PFSK-1 (cell line): ENCODE measurements around the gene SLC25A14.

Experiments
- POLR2AphosphoS5 ChIP-seq: IDR thresholded peaks from 2 replicates; pipeline ENCODE4 v1.6.1; 2012; ENCODE audit warnings: low read depth, mild to moderate bottlenecking, control low read depth, low read length, moderate library complexity
- REST ChIP-seq, 2 experiments: IDR thresholded peaks; 2 replicates each; pipeline versions ENCODE4 v1.6.1 to v1.8.0; 2011 to 2012; ENCODE audit warnings: low read depth in 2 of 2, low read length in 2 of 2, control low read depth in 1 of 2, inconsistent platforms in 1 of 2, mild to moderate bottlenecking in 1 of 2, moderate library complexity in 1 of 2; ENCODE audit not compliant: insufficient read depth in 1 of 2
- SIN3A ChIP-seq: IDR thresholded peaks from 2 replicates; pipeline ENCODE4 v1.6.1; 2012; ENCODE audit warnings: mild to moderate bottlenecking, low read length, moderate library complexity, borderline replicate concordance; ENCODE audit not compliant: insufficient read depth
- TAF1 ChIP-seq: IDR thresholded peaks from 2 replicates; pipeline ENCODE4 v1.6.1; 2012; ENCODE audit warnings: low read length, control low read depth, borderline replicate concordance; ENCODE audit not compliant: insufficient read depth

GRCh38 chrX:130296297-130296678, 43.4 kb upstream of the SLC25A14 start:
- TF ChIP-seq POLR2AphosphoS5 (no peak), REST (IDR thresholded peaks at IDR 0.05; ENCODE audit: insufficient read depth in 1 of 2, low read depth in 2 of 2, low read length in 2 of 2) (no peak), TAF1 (no peak), SIN3A (no peak)
